PFSK-1 (cell line): Measurements from ENCODE around the gene DNAJB11.

Source experiments
- FOXP2 ChIP-seq: optimal IDR thresholded peaks from 2 replicates; pipeline ENCODE3; 2011; ENCODE audit warnings: borderline replicate concordance, control low read depth, inconsistent platforms; ENCODE audit not compliant: insufficient read depth; ENCODE audit errors: extremely low read length, extremely low read depth
- POLR2AphosphoS5 ChIP-seq: IDR thresholded peaks from 2 replicates; pipeline ENCODE4 v1.6.1; 2012; ENCODE audit warnings: low read depth, mild to moderate bottlenecking, control low read depth, low read length, moderate library complexity
- SIN3A ChIP-seq: IDR thresholded peaks from 2 replicates; pipeline ENCODE4 v1.6.1; 2012; ENCODE audit warnings: mild to moderate bottlenecking, low read length, moderate library complexity, borderline replicate concordance; ENCODE audit not compliant: insufficient read depth
- TAF1 ChIP-seq: IDR thresholded peaks from 2 replicates; pipeline ENCODE4 v1.6.1; 2012; ENCODE audit warnings: low read length, control low read depth, borderline replicate concordance; ENCODE audit not compliant: insufficient read depth
- TF ChIP-seq, protein P1 (sequence below), 2 experiments: IDR thresholded peaks; 2 replicates each; pipeline versions ENCODE4 v1.6.1 to v1.8.0; 2011 to 2012; ENCODE audit warnings: low read depth in 2 of 2, low read length in 2 of 2, control low read depth in 1 of 2, inconsistent platforms in 1 of 2, mild to moderate bottlenecking in 1 of 2, moderate library complexity in 1 of 2; ENCODE audit not compliant: insufficient read depth in 1 of 2

Gene DNAJB11

GRCh38 chr3:186613637-186614265, 43.2 kb downstream of the DNAJB11 start:
- TF ChIP-seq POLR2AphosphoS5, result no peak
- no peak for TF ChIP-seq FOXP2
- TF ChIP-seq TAF1, result no peak
- TF ChIP-seq SIN3A, result no peak
- TF ChIP-seq, protein P1, sequence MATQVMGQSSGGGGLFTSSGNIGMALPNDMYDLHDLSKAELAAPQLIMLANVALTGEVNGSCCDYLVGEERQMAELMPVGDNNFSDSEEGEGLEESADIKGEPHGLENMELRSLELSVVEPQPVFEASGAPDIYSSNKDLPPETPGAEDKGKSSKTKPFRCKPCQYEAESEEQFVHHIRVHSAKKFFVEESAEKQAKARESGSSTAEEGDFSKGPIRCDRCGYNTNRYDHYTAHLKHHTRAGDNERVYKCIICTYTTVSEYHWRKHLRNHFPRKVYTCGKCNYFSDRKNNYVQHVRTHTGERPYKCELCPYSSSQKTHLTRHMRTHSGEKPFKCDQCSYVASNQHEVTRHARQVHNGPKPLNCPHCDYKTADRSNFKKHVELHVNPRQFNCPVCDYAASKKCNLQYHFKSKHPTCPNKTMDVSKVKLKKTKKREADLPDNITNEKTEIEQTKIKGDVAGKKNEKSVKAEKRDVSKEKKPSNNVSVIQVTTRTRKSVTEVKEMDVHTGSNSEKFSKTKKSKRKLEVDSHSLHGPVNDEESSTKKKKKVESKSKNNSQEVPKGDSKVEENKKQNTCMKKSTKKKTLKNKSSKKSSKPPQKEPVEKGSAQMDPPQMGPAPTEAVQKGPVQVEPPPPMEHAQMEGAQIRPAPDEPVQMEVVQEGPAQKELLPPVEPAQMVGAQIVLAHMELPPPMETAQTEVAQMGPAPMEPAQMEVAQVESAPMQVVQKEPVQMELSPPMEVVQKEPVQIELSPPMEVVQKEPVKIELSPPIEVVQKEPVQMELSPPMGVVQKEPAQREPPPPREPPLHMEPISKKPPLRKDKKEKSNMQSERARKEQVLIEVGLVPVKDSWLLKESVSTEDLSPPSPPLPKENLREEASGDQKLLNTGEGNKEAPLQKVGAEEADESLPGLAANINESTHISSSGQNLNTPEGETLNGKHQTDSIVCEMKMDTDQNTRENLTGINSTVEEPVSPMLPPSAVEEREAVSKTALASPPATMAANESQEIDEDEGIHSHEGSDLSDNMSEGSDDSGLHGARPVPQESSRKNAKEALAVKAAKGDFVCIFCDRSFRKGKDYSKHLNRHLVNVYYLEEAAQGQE (IDR thresholded peaks at IDR 0.05; ENCODE audit: insufficient read depth in 1 of 2, low read depth in 2 of 2, low read length in 2 of 2), result no peak

DNA sequence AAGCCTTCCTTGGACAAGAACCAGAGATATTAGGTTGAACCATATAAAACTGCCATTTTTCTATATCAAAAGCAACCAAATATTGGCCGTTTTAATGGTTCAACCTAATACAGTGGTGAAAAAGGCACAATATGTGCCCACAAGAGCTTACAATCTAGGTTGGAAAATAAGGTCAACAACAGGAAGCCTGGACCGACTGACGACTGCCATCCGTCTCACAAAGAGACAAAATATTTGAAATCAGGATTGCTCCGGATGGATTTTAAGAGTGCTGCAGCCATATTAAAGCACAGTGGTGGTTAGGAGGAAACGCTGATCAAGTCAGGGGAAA, 43.7 kb downstream of the DNAJB11 start:
- TF ChIP-seq POLR2AphosphoS5 (no peak), FOXP2 (no peak), SIN3A (no peak), TAF1 (no peak)
- TF ChIP-seq, protein P1 (IDR thresholded peaks at IDR 0.05; ENCODE audit: insufficient read depth in 1 of 2, low read depth in 2 of 2, low read length in 2 of 2), result no peak

DNA sequence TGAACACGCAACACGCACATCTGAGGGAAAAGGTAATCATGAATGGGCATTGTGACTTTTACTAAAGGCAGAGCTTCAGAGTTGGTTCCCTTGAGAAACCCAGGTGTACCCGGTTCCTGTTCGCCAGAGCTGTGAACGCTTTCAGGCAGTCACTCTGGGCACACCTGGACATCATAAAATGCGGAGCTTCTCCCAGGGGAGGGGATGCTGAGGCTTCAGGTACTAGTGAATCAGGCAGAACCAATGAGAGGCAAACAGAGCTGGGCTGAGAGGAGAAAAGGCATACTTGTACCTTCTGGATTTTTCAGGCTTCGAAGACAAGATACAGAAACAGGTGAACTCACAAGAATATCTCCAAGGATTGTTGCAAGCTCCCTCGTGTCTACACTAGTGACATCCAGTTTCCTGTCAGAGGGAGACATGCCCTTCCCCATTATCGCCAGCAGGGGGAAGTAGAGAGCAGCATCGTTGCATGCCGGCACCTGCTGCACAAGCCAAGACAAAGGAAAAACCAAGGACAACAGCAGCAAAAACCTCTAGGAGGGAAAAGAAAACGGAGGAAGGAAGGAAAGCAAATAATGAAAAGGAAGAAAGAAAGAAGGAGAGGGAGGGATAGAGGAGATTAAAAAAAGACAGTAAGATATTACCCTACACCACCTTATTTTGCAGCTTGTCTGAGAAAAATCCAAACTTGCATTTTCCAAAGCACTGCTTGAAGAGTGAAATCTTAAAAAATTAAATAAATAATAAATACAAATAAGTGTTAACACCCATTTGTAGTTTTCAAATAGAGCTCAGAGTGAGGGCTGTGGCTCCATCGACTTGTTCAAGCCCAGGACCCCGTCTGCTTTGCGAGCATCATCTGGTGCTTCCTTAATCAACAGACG, 44.3 kb downstream of the DNAJB11 start:
- TF ChIP-seq POLR2AphosphoS5, result no peak
- TF ChIP-seq FOXP2, result no peak
- TF ChIP-seq, protein P1 (IDR thresholded peaks at IDR 0.05; ENCODE audit: insufficient read depth in 1 of 2, low read depth in 2 of 2, low read length in 2 of 2), result no peak
- TF ChIP-seq TAF1, result no peak
- no peak for TF ChIP-seq SIN3A

DNA sequence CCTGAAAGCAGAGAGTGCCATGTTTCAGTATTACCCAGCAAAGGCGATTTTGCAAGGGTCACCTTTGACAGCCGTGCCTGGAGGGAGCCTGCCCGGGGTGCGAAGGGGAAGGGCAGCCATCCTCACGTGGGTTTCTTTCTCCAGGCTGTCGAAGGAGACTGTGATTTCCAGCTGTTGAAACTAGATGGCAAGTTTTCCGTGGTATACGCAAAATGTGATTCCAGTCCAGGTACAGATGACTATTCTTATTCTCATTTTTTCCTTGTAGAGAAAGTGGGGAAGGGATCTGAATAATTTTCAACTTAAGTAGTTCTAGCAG, 45.7 kb downstream of the DNAJB11 start:
- TF ChIP-seq TAF1 (no peak), SIN3A (no peak), POLR2AphosphoS5 (no peak), FOXP2 (no peak)
- TF ChIP-seq, protein P1 (IDR thresholded peaks at IDR 0.05; ENCODE audit: insufficient read depth in 1 of 2, low read depth in 2 of 2, low read length in 2 of 2), result no peak
